Activated CD8-positive, alpha-beta memory T cell treated with anti-CD3 and anti-CD28 coated beads for 24 hours (primary cell): ENCODE results near the gene LTBP4.
A peak's percentile ranks its signal among the peaks of the same experiment; 100 is the strongest.
"Not testable (repeated sequence)": the region's sequence is repeated elsewhere in the genome, so short reads cannot be mapped to it uniquely, and the experiment has no call there.

Source experiments
- DNase-seq: peaks from one replicate; pipeline ENCODE4 v3.0.0-alpha.2; 2020

LTBP4 gene

GRCh38 chr19:40613690-40614621 is 12.8 kb downstream of the LTBP4 start:
- DNase-seq: peak; percentile 93

GRCh38 chr19:40614622-40615411 is 13.6 kb downstream of the LTBP4 start:
- DNase-seq: peak; percentile 96

GRCh38 chr19:40616178-40616577 is 15.0 kb downstream of the LTBP4 start:
- no peak for DNase-seq

DNA sequence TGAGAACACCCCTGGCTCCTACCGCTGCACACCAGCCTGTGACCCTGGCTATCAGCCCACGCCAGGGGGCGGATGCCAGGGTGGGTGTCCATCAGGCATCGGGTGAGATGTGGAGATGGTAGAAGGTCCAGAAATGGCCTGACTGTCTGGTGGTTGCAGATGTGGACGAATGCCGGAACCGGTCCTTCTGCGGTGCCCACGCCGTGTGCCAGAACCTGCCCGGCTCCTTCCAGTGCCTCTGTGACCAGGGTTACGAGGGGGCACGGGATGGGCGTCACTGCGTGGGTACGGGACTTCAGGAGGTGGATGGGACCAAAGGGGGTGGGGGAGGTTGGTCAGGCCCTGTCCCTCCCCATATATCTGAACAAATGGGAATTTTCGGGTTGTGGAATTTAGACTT is 15.8 kb downstream of the LTBP4 start:
- DNase-seq: no peak

GRCh38 chr19:40617961-40618360 is 16.8 kb downstream of the LTBP4 start:
- no peak for DNase-seq

GRCh38 chr19:40619333-40620160 is 18.4 kb downstream of the LTBP4 start:
- DNase-seq: no peak

DNA sequence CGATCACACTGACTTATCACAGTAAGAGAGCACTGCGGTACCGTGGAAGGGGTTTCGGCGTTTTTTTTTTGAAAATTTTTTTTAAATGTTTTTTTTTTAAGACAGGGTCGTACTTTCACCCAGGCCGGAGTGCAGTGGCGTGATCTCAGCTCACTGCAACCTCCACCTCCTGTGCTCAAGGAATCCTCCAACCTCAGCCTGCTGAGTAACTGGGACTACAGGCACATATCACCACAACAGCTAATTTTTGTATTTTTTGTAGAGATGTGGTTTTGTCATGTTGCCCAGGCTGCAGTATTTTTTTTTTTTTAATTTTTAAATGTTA is 19.0 kb downstream of the LTBP4 start:
- DNase-seq: no peak

GRCh38 chr19:40621283-40621682 is 20.1 kb downstream of the LTBP4 start:
- DNase-seq: no peak

DNA sequence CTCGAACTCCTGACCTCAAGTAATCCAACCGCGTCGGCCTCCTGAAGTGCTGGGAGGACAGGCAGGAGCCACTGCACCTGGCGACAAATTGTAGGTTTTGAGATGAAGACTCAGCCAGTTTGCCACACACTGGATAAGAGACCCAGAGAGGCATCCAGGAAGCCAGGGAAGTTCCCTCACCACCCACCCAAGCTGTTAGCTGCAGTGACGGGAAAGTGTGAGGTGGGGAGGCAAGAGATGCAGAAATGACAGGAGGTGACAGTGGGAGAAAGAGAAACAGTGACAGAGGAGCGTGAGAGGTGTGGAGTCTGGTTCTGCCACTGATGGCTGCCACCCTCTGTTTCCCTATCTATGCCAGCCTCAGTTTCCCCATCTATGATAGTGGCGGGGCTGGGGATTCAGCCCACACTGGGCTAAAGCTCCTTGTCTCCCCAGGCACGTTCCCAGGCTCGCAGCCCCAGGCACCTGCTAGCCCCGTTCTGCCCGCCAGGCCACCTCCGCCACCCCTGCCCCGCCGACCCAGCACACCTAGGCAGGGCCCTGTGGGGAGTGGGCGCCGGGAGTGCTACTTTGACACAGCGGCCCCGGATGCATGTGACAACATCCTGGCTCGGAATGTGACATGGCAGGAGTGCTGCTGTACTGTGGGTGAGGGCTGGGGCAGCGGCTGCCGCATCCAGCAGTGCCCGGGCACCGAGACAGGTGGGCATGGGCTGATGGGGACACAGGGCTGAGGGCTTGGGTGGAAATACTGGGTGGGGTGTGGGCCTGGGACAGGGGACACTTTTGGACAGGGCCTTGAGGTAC is 21.0 kb downstream of the LTBP4 start:
- DNase-seq: no peak

GRCh38 chr19:40622773-40623075 is 21.6 kb downstream of the LTBP4 start:
- no peak for DNase-seq

DNA sequence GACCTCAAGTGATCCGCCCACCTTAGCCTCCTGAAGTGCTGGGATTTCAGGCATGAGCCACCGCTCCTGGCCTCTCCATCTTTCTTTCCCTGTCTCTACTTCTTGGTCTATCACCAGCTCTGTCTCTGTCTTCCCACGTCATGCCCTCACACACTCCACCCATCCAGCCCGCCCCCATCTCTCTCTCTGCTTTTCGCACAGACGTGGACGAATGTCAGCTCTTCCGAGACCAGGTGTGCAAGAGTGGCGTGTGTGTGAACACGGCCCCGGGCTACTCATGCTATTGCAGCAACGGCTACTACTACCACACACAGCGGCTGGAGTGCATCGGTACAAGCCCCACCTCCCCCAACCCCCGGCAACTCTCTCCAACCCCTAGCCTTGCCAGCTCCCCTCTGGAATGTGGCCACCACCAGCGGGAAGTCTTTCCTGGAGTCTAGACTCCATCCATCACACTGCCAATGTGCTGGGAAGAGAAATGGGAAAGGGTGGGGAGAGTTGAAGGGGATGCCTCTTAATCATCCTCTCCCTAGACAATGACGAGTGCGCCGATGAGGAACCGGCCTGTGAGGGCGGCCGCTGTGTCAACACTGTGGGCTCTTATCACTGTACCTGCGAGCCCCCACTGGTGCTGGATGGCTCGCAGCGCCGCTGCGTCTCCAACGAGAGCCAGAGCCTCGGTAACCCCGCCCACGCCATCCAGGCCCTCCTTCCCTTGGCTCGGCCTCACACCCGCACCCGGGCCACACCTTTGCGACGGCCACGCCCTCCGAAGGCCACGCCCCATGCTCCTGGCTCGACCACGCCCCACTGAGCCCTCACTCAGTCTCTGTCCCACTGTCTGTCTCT is 22.5 kb downstream of the LTBP4 start:
- no peak for DNase-seq

DNA sequence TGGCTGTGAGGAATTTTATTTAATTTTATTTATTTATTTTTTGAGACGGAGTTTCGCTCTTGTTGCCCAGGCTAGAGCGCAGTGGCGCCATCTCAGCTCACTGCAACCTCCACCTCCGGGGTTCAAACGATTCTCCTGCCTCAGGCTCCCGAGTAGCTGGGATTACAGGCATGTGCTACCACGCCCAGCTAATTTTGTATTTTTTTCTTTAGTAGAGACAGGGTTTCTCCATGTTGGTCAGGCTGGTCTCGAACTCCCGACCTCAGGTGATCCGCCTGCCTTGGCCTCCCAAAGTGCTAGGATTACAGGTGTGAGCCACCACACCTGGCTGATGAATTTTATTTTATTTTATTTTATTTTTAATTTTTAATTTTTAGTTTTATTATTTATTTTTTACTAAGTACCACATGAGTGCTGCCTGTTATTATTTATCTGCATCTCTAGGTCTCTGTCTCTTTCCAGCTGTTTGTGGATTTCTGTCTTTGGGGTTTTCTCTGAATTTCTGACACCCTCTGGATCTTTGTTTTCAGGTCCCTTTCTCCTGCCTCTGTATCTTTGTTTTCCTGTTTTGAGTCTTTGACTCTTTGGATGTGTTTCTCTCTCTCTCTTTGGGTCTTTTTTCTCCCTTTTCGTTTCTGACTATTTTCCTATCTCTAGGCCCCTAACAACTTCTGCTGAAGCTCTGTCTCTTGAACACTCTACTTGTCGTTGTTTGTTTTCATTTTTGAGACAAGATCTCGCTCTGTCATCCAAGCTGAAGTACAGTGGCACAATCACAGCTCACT is 23.4 kb downstream of the LTBP4 start:
- DNase-seq: not testable (repeated sequence)

DNA sequence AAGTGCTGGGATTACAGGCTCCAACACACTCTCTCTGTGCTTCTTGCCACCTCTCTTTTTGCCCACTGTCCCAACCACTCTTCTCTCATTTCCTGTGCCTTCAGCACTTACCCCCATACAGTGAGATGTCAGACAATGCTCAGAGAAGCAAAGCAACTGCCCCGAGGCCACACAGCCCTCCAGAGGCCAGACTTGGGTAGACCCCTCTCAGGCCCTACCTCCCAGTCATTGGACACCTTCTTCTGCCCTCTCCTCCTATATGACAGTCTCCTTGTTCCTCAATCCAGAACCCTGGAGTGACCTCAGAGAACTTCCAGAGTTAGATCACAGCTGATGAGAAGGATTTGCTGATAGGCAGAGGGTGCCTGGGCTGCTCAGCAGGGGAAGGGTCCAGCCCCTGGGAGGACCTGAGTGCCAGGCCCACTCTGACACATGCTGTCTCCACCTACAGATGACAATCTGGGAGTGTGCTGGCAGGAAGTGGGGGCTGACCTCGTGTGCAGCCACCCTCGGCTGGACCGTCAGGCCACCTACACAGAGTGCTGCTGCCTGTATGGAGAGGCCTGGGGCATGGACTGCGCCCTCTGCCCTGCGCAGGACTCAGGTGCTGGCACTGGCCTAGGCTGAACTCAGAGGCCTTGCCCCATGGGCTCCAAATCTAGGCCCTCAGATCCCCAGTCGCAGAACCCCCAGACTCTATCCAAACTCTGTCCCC is 24.4 kb downstream of the LTBP4 start:
- DNase-seq: no peak

GRCh38 chr19:40626918-40627317 is 25.7 kb downstream of the LTBP4 start:
- DNase-seq: no peak

- no peak for DNase-seq
These were observed 26.5 kb downstream of the LTBP4 start for GRCh38 chr19:40627486-40628279.

- DNase-seq: no peak
These were observed 28.2 kb downstream of the LTBP4 start for GRCh38 chr19:40629346-40629745.

- no peak for DNase-seq
These were observed 29.5 kb downstream of the LTBP4 start for GRCh38 chr19:40630571-40631160.

- no peak for DNase-seq
These were observed 31.3 kb downstream of the LTBP4 start for GRCh38 chr19:40632311-40633036.
